Suprapubic skin (tissue), 4 donors: ENCODE results near the gene SUFU. TPM values are rescaled to one million over a fixed set of nuclear protein-coding genes. Genes with fewer than 3 reads are reported as not detected.

Experiments
- DNase-seq, 2 donors: peaks; one replicate each; pipeline ENCODE4 v3.0.0-alpha.2; 2019; ENCODE audit warnings: low spot score in 2 of 2
- H3K27ac ChIP-seq: fragments of 200-600 bp; sonication (generic); one replicate; pipeline ENCODE4 v1.5.1; 2019
- H3K27me3 ChIP-seq: fragments of 200-600 bp; sonication (generic); one replicate; pipeline ENCODE4 v1.5.1; 2019
- H3K36me3 ChIP-seq: fragments of 200-600 bp; sonication (generic); one replicate; pipeline ENCODE4 v1.5.1; 2019
- H3K4me1 ChIP-seq: fragments of 200-600 bp; sonication (generic); one replicate; pipeline ENCODE4 v1.5.1; 2019
- H3K4me3 ChIP-seq: fragments of 200-600 bp; sonication (generic); one replicate; pipeline ENCODE4 v1.5.1; 2019; ENCODE audit warnings: mild to moderate bottlenecking
- H3K9me3 ChIP-seq: fragments of 200-600 bp; sonication (generic); one replicate; pipeline ENCODE4 v1.5.1; 2019
- EP300 ChIP-seq: sonication (generic); formaldehyde crosslinking; IDR thresholded peaks from one replicate; pipeline ENCODE4 v1.6.1; 2017; ENCODE audit warnings: antibody characterized with exemption
- POLR2A ChIP-seq, 2 donors: fragments of 450-650 bp; IDR thresholded peaks; one replicate each; pipeline ENCODE4 v1.6.1; 2017; ENCODE audit warnings: antibody characterized with exemption in 2 of 2, mild to moderate bottlenecking in 2 of 2, moderate library complexity in 2 of 2
- POLR2AphosphoS5 ChIP-seq, 3 donors: sonication (generic); formaldehyde crosslinking; IDR thresholded peaks; one replicate each; pipeline ENCODE4 v1.6.1; 2017; ENCODE audit warnings: antibody characterized with exemption in 3 of 3
- WGBS: methylation state at CpG from one replicate; pipeline ENCODE4 v1.1.5; 2018; 5-methylcytosine and 5-hydroxymethylcytosine counted together
- total RNA-seq, 4 donors: library from RNA; depleted of rRNA; stranded (reverse); fragments of >200 nt; gene quantifications; one replicate each; pipeline ENCODE4 v1.1.0, GENCODE V29; 2016
- TF ChIP-seq, protein P1 (sequence below), 2 donors: fragments of 200-600 bp in 1 of 2; fragments of 450-650 bp in 1 of 2; sonication (generic) in 1 of 2; IDR thresholded peaks; one replicate each; pipeline ENCODE4 v1.5.1; 2016 to 2019; ENCODE audit warnings: antibody characterized with exemption in 2 of 2, mild to moderate bottlenecking in 1 of 2, moderate library complexity in 1 of 2

SUFU gene
- total RNA-seq, 4 donors from 2014 or later: 15.3 to 22.7 (median 18.9) TPM

DNA sequence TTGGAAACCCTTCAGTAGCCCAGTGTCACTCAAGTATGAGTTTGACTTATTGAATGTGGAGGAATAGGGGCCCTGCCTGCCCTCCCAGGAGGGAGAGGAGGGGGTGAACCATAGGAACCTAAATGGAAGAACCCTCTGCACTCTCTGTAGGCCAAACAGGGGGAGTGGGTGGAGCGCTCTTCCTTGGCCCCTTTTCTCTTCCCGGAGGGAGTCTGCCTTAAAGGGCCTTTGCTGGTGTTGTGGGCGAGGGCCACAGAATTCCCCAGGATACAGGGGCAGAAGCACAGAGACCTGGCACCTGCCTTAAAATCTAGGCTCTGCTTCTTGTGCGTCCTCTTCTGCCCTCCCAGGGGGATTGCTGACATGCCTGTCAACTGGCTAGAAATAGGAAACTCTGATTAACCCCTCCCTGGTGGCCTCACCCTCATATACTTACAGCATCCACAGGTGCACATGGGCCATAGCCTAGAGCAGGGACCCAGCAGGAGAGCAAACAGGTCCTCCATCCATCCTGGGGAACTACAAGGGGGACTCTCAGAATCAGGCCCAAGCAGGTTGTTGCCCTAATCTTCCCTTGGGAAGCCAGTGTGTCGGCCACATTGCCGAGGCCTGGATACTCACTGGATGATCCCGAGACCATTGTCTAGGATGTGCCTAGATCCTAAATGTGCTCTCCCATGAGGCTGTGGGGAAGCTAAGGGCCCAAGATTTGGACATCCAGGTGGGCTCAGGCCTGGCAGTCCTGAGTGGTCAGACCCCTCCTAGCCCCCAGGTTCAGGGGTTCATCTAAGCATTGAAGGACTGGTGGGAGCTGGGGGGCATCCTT lies 143.9 kb downstream of the SUFU start:
- Histone ChIP-seq H3K4me3 (peak overlapping the region; percentile 73), H3K4me1 (peaks cover 72% of the 10 kb centered on the region), H3K27me3 (no peaks in the 10 kb centered on the region), H3K9me3 (no peaks in the 10 kb centered on the region), H3K27ac (peak overlapping the region; percentile 99), H3K36me3 (peaks cover 14% of the 10 kb centered on the region)
- 29% methylated on average over 6 of the region's 7 CpGs for WGBS
- TF ChIP-seq, protein P1, sequence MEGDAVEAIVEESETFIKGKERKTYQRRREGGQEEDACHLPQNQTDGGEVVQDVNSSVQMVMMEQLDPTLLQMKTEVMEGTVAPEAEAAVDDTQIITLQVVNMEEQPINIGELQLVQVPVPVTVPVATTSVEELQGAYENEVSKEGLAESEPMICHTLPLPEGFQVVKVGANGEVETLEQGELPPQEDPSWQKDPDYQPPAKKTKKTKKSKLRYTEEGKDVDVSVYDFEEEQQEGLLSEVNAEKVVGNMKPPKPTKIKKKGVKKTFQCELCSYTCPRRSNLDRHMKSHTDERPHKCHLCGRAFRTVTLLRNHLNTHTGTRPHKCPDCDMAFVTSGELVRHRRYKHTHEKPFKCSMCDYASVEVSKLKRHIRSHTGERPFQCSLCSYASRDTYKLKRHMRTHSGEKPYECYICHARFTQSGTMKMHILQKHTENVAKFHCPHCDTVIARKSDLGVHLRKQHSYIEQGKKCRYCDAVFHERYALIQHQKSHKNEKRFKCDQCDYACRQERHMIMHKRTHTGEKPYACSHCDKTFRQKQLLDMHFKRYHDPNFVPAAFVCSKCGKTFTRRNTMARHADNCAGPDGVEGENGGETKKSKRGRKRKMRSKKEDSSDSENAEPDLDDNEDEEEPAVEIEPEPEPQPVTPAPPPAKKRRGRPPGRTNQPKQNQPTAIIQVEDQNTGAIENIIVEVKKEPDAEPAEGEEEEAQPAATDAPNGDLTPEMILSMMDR (IDR thresholded peaks at IDR 0.05): no peak
- TF ChIP-seq EP300 (no peak), POLR2A (IDR thresholded peaks at IDR 0.05) (no peak), POLR2AphosphoS5 (IDR thresholded peaks at IDR 0.05) (no peak)
- no peak for DNase-seq

DNA sequence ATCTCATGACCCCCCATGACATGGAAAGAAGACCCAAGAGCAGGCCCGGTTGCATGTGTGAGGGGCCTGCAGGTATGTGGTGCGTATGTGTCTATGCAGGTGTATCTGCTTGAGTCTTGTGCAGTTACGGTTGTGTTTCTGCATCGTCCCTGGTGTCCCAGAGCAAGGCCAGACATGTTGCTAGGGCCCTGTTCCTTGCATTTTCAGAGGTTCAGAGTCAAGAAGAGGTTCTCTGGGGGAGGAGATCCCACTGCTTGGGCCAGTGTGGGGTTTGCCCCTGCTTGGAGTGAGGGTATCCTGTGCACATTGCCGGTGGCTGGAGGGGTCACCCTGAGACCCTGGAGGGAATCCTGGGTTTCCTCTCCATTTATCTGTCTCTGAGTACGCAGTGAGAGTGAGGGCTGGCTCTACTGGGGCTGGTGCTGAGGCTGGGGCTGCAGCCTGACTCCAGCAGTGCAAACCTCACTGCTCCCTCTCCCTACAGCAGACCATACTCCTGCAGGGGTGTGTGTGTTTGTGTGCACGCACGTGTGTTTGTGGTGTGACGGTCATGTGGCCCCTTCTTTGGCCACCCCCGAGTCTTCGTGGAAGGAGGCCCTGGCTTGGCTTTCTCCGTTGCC lies 144.6 kb downstream of the SUFU start:
- WGBS: 34% methylated on average over 5 of the region's 12 CpGs
- H3K9me3 ChIP-seq: no peaks in the 10 kb centered on the region
- TF ChIP-seq, protein P1 (IDR thresholded peaks at IDR 0.05): no peak
- TF ChIP-seq EP300 (no peak), POLR2AphosphoS5 (IDR thresholded peaks at IDR 0.05) (no peak), POLR2A (IDR thresholded peaks at IDR 0.05) (no peak)

GRCh38 chr10:102648889-102649796 lies 145.4 kb downstream of the SUFU start:
- peak overlapping the region; percentile 73 for H3K4me3 ChIP-seq
- WGBS: 27% methylated on average over 16 of the region's 25 CpGs
- TF ChIP-seq, protein P1 (IDR thresholded peaks at IDR 0.05): no peak

More for the DNA sequence above, 144.6 kb downstream of the SUFU start:
- no peaks in the 10 kb centered on the region for H3K27me3 ChIP-seq
- DNase-seq: no peak
- peak overlapping the region; percentile 73 for H3K4me3 ChIP-seq
- H3K4me1 ChIP-seq: peaks cover 77% of the 10 kb centered on the region
- H3K27ac ChIP-seq: peak overlapping the region; percentile 7
- peaks cover 17% of the 10 kb centered on the region for H3K36me3 ChIP-seq

GRCh38 chr10:102649797-102650654 lies 146.3 kb downstream of the SUFU start:
- H3K4me1 ChIP-seq: peaks cover 74% of the 10 kb centered on the region
- H3K4me3 ChIP-seq: peak overlapping the region; percentile 73
- 58% methylated on average over 6 of the region's 12 CpGs for WGBS

More at GRCh38 chr10:102648889-102649796, 145.4 kb downstream of the SUFU start:
- H3K27me3 ChIP-seq: no peaks in the 10 kb centered on the region
- peaks cover 22% of the 10 kb centered on the region for H3K36me3 ChIP-seq
- peaks cover 79% of the 10 kb centered on the region for H3K4me1 ChIP-seq
- no peak for DNase-seq
- H3K9me3 ChIP-seq: no peaks in the 10 kb centered on the region
- peak overlapping the region; percentile 54 for H3K27ac ChIP-seq

More at GRCh38 chr10:102649797-102650654, 146.3 kb downstream of the SUFU start:
- DNase-seq: no peak
- TF ChIP-seq EP300 (no peak), POLR2AphosphoS5 (IDR thresholded peaks at IDR 0.05) (no peak), POLR2A (IDR thresholded peaks at IDR 0.05) (no peak)
- TF ChIP-seq, protein P1 (IDR thresholded peaks at IDR 0.05): no peak
- Histone ChIP-seq H3K27me3 (no peaks in the 10 kb centered on the region), H3K36me3 (peaks cover 30% of the 10 kb centered on the region), H3K9me3 (no peaks in the 10 kb centered on the region), H3K27ac (peak overlapping the region; percentile 54)
